Measurements from ENCODE around the gene RPL3.

The RPL3 gene

DNA sequence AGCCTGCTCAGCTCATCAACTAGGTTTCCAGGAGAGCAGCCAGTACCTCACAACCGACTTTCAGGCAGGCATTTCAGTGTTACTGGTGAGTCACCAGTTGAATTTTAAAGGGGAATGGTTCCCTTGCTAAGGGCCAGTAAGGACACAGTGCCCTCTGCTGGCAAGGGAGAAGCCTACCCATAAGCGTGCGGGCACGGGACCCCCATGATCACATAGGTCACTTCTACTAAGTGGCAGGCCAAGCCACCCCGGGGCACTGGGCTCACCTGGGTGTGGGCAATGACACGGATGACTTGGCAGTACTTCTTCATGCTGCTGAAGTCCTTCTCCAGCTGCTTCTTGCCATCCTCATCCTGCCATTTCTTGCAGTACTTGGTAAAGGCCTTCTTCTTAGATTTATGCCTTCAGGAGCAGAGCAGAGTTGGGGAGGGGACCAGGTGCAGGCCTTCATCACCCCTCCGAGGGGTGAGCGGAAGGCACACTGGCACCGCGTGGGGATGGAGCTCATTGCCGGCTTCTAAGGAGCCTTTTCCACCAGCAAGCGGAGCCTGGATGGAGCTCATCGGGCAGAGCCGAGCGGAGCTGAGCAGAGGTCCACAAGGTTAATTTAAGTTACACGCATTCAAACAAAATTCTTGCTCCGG is 2.9 kb downstream of the RPL3 start:
- DNase-seq = peak; percentile 72

- DNase-seq = no peak
Measured at GRCh38 chr22:39315389-39315788, 4.0 kb downstream of the RPL3 start.

- peak; percentile 26 for DNase-seq
Measured at GRCh38 chr22:39314251-39314971, 5.0 kb downstream of the RPL3 start.

DNA sequence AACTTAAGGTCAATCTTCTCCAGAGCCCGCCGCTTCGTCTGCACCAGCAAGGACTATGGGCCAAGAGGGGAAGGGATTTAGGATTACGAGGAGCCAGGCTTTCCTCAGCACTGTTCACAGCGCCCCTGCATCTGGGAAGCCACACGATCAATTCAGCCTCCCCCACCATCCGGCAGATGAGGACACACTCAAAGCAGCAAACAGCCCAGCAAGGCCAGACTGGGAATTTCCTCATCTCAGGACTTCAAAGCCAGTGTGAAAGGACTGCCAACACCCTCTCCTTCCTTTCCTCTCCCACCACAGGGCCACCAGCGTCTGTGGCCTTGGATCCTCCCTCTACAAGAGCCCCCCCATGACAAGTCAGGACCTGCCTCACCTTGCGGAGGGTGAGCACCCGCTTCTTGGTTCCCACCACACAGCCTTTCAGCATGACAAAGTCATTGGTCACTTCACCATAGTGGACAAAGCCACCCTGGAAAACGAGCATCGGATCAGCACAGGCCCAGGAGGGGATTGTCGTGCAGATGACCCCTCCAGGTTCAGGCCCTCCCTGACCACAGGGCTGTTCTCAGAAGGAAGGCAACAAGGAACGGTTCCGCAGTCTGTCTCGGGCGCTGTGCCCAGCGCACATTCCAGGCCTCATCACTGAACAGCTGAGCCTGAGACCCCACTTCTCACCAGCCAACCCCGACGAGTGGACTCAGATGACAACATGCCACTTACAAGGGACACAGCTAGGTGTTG is 6.0 kb downstream of the RPL3 start:
- no peak for DNase-seq

DNA sequence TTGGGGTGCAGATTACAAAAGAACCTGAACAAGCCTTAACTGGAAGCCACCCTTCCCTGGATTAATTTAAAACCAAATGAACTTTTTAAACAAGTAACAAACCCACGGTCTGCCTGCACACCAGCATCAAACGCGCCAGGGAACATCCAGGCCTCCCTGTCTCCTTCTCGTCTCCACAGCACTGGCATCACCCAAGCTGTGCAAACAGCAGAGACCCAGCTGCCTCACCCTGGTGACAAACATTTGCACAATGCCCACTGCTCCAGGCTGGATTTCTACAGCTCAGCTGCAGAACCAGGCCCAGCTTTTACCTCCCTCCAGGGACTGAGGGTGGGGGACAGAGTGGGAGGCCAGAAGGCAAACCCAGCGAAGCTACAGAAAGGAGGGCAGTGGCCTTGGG is 7.0 kb downstream of the RPL3 start:
- no peak for DNase-seq

DNA sequence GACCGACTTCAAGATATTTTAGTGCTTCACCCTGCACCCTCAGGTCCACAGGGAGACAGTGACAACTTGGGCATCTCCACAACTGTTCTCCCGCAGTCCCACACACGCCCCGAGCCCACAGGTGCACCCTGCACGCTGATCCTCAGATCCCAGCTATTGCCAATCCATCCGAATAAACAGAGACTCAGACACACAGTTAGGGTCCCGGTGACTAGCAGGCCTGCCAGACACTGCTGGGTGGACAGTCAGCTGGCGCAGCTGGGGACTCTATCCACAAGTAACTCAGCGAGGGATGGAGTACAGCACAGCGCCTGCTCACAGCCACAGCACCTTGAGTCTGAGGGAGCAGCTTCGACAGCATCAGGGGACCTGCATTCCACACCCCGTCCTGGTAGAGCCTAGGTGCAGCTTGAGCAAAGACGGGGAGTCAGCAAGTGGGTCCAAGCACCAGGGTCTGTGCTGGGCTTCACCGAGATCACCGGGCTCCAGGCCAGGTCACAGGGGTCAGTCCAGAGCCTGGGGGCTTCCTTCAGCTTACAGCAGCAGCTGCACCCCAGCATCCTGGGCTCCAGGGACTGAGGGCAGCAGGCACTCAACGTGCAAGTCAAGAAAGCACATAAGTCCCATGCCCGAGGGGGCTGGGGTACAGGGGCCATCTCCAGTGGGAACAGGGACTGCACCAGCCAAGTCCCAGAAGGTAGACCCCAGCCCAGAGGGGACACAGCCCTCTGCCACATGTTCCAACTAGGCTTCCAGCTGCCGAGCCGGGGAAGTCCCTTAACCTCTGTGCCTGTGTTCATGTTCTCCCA is 7.6 kb downstream of the RPL3 start:
- DNase-seq = peak; percentile 80

DNA sequence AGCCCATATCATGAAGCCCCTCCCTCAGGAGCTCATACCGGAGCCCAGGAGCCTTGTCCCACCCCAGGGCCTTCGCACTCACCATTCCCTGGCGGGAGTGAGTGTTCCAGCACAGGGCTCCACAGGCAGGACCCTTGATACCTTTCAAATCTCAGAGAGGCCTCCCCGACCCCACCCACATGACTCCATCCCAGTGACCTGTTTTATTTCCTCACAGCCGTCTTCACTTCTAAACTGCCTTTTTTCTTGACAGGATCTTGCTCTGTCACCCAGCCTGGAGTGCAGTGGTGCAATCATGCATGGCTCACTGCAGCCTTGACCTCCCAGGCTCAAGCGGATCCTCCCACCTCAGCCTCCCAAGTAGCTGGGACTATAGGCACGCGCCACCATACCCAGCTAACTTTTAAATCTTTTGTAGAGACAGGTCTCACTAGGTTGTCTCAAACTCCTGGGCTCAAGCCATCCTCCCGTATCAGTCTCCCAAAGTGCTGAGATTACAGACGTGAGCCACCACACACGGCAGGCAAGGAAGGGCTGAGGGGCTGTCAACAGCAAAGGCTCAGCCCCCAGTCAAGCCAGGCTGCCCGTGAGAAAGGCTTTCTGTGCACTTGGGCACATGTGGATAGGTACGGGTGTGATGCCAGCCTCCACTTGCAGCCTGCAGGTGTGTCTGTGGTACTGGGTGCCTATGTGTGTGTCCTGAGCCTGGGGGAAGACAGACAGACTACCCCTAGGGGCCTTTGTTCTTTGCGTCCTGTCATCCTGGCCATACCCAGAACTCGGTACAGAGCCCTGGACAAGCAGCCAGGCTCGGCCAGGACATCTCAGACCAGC is 9.3 kb downstream of the RPL3 start:
- DNase-seq = no peak

GRCh38 chr22:39309364-39309861 is 10.0 kb downstream of the RPL3 start:
- no peak for DNase-seq

- no peak for DNase-seq
Measured at GRCh38 chr22:39308614-39309363, 10.6 kb downstream of the RPL3 start.

- peak; percentile 77 for DNase-seq
Measured at GRCh38 chr22:39306456-39307361, 12.7 kb downstream of the RPL3 start.

GRCh38 chr22:39303892-39304671 is 15.3 kb downstream of the RPL3 start:
- no peak for DNase-seq

DNA sequence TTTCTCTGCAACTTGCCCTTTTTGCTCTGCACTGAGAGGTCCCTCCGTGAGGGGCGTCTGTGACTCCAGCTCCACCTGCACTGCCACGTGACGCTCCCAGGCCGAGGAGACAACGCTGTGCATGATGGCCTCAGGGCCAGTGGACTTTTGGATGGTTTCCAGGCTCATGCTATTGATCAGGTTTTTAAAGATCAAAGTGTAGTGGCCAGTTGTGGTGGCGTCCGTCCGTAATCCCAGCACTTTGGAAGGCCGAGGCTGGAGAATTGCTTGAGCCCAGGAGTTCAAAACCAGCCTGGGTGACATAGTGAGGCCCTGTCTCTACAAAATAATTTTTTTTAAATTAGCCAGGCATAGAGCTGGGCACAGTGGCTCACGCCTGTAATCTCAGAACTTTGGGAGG is 16.1 kb downstream of the RPL3 start:
- no peak for DNase-seq

GRCh38 chr22:39302431-39302960 is 16.9 kb downstream of the RPL3 start:
- no peak for DNase-seq

- DNase-seq = no peak
Measured at GRCh38 chr22:39301926-39302325, 17.5 kb downstream of the RPL3 start.

GRCh38 chr22:39301108-39301507 is 18.3 kb downstream of the RPL3 start:
- DNase-seq = no peak

GRCh38 chr22:39300186-39300830 is 19.1 kb downstream of the RPL3 start:
- DNase-seq = no peak

GRCh38 chr22:39299829-39300178 is 19.6 kb downstream of the RPL3 start:
- DNase-seq = no peak

- no peak for DNase-seq
Measured at GRCh38 chr22:39298241-39298987, 21.0 kb downstream of the RPL3 start.
